Measurements from ENCODE around the gene COP1. TPM values are rescaled to one million over a fixed set of nuclear protein-coding genes. Genes with fewer than 3 reads are reported as not detected.
A peak's percentile ranks its signal among the peaks of the same experiment; 100 is the strongest.
"Not testable (repeated sequence)": the region's sequence is repeated elsewhere in the genome, so short reads cannot be mapped to it uniquely, and the experiment has no call there.

COP1 gene
- total RNA-seq (2014; rRNA removed; shearing (Covaris generic); ENCODE audit: low replicate concordance), result 71.0 and 82.2 TPM in 2 replicates

GRCh38 chr1:176206961-176207902, at the start of gene COP1:
Gene COP1, minus strand, starts transcription at chr1:176207286. Its CDS starts 308 bp downstream, at chr1:176206978.
- H4K20me1 ChIP-seq (ENCODE audit: insufficient read depth, low read depth, low read length), result peaks cover 22% of the 10 kb centered on the region; the same call in 1 of the 2 replicates
- H3K4me3 ChIP-seq (ENCODE audit: low read length), result peak within 1 kb of the TSS; percentile 91
- peaks cover 32% of the 10 kb centered on the region for H3K4me1 ChIP-seq (ENCODE audit: low read length)
- no peaks in the 10 kb centered on the region for H3K9me3 ChIP-seq (ENCODE audit: low read length)
- no peaks in the 10 kb centered on the region for H3K36me3 ChIP-seq (ENCODE audit: insufficient read depth, low read length)
- peaks cover 54% of the 10 kb centered on the region for H3K79me2 ChIP-seq (ENCODE audit: low read length)
- no peaks in the 10 kb centered on the region for H3K27me3 ChIP-seq (ENCODE audit: low read length)
- H2AFZ ChIP-seq (ENCODE audit: low read length), result 0 out of 2 replicates have a peak within 1 kb of the TSS, but pooled peaks have one; percentile 58
- DNase-seq, result peak; percentile 99
- peak within 1 kb of the TSS; percentile 89 for H3K27ac ChIP-seq (ENCODE audit: low read length)
- H3K4me2 ChIP-seq (ENCODE audit: low read depth, low read length, poor library complexity, severe bottlenecking), result peak within 1 kb of the TSS; percentile 96
- H3K9me2 ChIP-seq (replicated peaks; ENCODE audit: insufficient read depth, low read length), result no peaks in the 10 kb centered on the region
- H3K9ac ChIP-seq (ENCODE audit: low read length), result peak within 1 kb of the TSS; percentile 86

DNA sequence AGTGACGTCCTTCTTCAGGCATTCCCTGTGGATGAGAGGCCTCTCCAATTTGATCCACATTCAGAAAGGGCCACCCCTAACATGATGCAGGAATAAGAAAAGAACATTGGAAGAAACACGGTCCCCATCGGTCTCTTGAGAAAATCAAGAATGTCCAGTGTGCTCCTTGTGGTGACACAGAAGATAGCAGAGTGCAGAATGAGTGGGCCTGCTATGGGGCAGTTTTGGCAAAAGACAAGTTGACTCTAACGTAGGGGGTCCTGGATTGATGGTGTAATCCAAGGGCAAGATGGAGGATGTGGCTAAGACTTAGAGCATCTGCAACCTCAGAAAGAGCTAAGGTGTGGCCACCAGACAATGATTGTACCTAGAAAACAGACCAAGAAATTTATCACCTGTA, 45.1 kb upstream of the COP1 start:
- H3K9me3 ChIP-seq (ENCODE audit: low read length), result no peaks in the 10 kb centered on the region
- no peak overlapping the region for H3K4me3 ChIP-seq (ENCODE audit: low read length)
- H3K4me2 ChIP-seq (ENCODE audit: low read depth, low read length, poor library complexity, severe bottlenecking), result no peak overlapping the region
- H3K27ac ChIP-seq (ENCODE audit: low read length), result no peak overlapping the region
- H4K20me1 ChIP-seq (ENCODE audit: insufficient read depth, low read depth, low read length), result no peaks in the 10 kb centered on the region
- H3K4me1 ChIP-seq (ENCODE audit: low read length), result no peaks in the 10 kb centered on the region
- H2AFZ ChIP-seq (ENCODE audit: low read length), result no peak overlapping the region
- no peaks in the 10 kb centered on the region for H3K79me2 ChIP-seq (ENCODE audit: low read length)
- no peaks in the 10 kb centered on the region for H3K27me3 ChIP-seq (ENCODE audit: low read length)
- H3K36me3 ChIP-seq (ENCODE audit: insufficient read depth, low read length), result no peaks in the 10 kb centered on the region
- no peak overlapping the region for H3K9ac ChIP-seq (ENCODE audit: low read length)
- no peak for DNase-seq
- no peaks in the 10 kb centered on the region for H3K9me2 ChIP-seq (replicated peaks; ENCODE audit: insufficient read depth, low read length)

GRCh38 chr1:176244851-176245250, 37.8 kb upstream of the COP1 start:
- Histone ChIP-seq H3K9me3 (ENCODE audit: low read length) (no peaks in the 10 kb centered on the region), H3K4me1 (ENCODE audit: low read length) (no peaks in the 10 kb centered on the region), H3K9me2 (replicated peaks; ENCODE audit: insufficient read depth, low read length) (no peaks in the 10 kb centered on the region), H2AFZ (ENCODE audit: low read length) (no peak overlapping the region), H3K4me2 (ENCODE audit: low read depth, low read length, poor library complexity, severe bottlenecking) (no peak overlapping the region), H3K4me3 (ENCODE audit: low read length) (no peak overlapping the region), H3K36me3 (ENCODE audit: insufficient read depth, low read length) (no peaks in the 10 kb centered on the region), H3K27ac (ENCODE audit: low read length) (no peak overlapping the region), H3K9ac (ENCODE audit: low read length) (no peak overlapping the region), H3K79me2 (ENCODE audit: low read length) (no peaks in the 10 kb centered on the region), H3K27me3 (ENCODE audit: low read length) (no peaks in the 10 kb centered on the region), H4K20me1 (ENCODE audit: insufficient read depth, low read depth, low read length) (no peaks in the 10 kb centered on the region)
- DNase-seq, result no peak

GRCh38 chr1:176243746-176244145, 36.7 kb upstream of the COP1 start:
- DNase-seq, result no peak
- H3K9ac ChIP-seq (ENCODE audit: low read length), result no peak overlapping the region
- H3K4me3 ChIP-seq (ENCODE audit: low read length), result no peak overlapping the region
- no peak overlapping the region for H2AFZ ChIP-seq (ENCODE audit: low read length)
- H3K36me3 ChIP-seq (ENCODE audit: insufficient read depth, low read length), result no peaks in the 10 kb centered on the region
- no peaks in the 10 kb centered on the region for H3K4me1 ChIP-seq (ENCODE audit: low read length)
- H3K4me2 ChIP-seq (ENCODE audit: low read depth, low read length, poor library complexity, severe bottlenecking), result no peak overlapping the region
- H3K9me3 ChIP-seq (ENCODE audit: low read length), result no peaks in the 10 kb centered on the region
- H3K27ac ChIP-seq (ENCODE audit: low read length), result no peak overlapping the region
- H3K9me2 ChIP-seq (replicated peaks; ENCODE audit: insufficient read depth, low read length), result no peaks in the 10 kb centered on the region
- no peaks in the 10 kb centered on the region for H3K27me3 ChIP-seq (ENCODE audit: low read length)
- no peaks in the 10 kb centered on the region for H3K79me2 ChIP-seq (ENCODE audit: low read length)
- H4K20me1 ChIP-seq (ENCODE audit: insufficient read depth, low read depth, low read length), result no peaks in the 10 kb centered on the region

GRCh38 chr1:176241385-176242015, 34.4 kb upstream of the COP1 start:
- Histone ChIP-seq H2AFZ (ENCODE audit: low read length) (no peak overlapping the region), H4K20me1 (ENCODE audit: insufficient read depth, low read depth, low read length) (no peaks in the 10 kb centered on the region), H3K79me2 (ENCODE audit: low read length) (no peaks in the 10 kb centered on the region), H3K27me3 (ENCODE audit: low read length) (no peaks in the 10 kb centered on the region), H3K4me2 (ENCODE audit: low read depth, low read length, poor library complexity, severe bottlenecking) (no peak overlapping the region), H3K9ac (ENCODE audit: low read length) (no peak overlapping the region), H3K36me3 (ENCODE audit: insufficient read depth, low read length) (no peaks in the 10 kb centered on the region), H3K27ac (ENCODE audit: low read length) (no peak overlapping the region), H3K9me2 (replicated peaks; ENCODE audit: insufficient read depth, low read length) (no peaks in the 10 kb centered on the region), H3K4me1 (ENCODE audit: low read length) (no peaks in the 10 kb centered on the region), H3K4me3 (ENCODE audit: low read length) (no peak overlapping the region), H3K9me3 (ENCODE audit: low read length) (no peaks in the 10 kb centered on the region)
- no peak for DNase-seq

DNA sequence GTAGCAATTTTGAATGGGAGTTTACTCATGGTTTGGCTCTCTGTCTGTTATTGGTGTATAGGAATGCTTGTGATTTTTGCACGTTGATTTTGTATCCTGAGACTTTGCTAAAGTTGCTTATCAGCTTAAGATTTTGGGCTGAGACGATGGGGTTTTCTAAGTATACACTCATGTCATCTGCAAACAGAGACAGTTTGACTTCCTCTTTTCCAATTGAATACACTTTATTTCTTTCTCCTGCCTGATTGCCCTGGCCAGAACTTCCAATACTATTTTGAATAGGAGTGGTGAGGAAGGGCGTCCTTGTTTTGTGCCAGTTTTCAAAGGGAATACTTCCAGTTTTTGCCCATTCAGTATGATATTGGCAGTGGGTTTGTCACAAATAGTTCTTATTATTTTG, 26.6 kb upstream of the COP1 start:
- not testable (repeated sequence) for H3K9me2 ChIP-seq (replicated peaks; ENCODE audit: insufficient read depth, low read length); DNase-seq

DNA sequence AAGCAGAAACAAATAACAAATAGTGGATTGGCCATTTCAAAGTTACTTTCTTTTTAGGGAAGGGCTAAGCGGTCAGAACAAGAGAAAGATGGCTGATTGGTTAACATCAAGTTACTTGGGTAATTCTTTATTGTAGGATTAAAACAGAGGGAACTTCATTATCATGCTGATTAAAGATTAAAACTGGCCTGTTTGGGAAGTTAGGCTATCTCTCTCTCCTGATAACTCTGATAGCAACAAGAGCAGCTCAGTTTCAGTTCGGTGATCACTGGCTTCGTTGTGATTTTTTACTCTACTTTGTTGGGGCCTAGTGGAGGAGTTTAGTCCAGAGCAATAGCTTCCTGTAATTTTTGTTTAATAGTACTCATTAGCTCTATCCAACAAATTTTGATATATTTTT, 20.5 kb upstream of the COP1 start:
- Histone ChIP-seq H2AFZ (ENCODE audit: low read length) (no peak overlapping the region), H3K4me2 (ENCODE audit: low read depth, low read length, poor library complexity, severe bottlenecking) (no peak overlapping the region), H3K4me1 (ENCODE audit: low read length) (no peaks in the 10 kb centered on the region)

More for the DNA sequence above, 26.6 kb upstream of the COP1 start:
- not testable (repeated sequence) for H3K9me3 ChIP-seq (ENCODE audit: low read length); H3K4me1 ChIP-seq (ENCODE audit: low read length); H4K20me1 ChIP-seq (ENCODE audit: insufficient read depth, low read depth, low read length); H3K79me2 ChIP-seq (ENCODE audit: low read length); H3K9ac ChIP-seq (ENCODE audit: low read length); H2AFZ ChIP-seq (ENCODE audit: low read length); H3K4me2 ChIP-seq (ENCODE audit: low read depth, low read length, poor library complexity, severe bottlenecking); H3K27me3 ChIP-seq (ENCODE audit: low read length); H3K27ac ChIP-seq (ENCODE audit: low read length); H3K4me3 ChIP-seq (ENCODE audit: low read length); H3K36me3 ChIP-seq (ENCODE audit: insufficient read depth, low read length)

DNA sequence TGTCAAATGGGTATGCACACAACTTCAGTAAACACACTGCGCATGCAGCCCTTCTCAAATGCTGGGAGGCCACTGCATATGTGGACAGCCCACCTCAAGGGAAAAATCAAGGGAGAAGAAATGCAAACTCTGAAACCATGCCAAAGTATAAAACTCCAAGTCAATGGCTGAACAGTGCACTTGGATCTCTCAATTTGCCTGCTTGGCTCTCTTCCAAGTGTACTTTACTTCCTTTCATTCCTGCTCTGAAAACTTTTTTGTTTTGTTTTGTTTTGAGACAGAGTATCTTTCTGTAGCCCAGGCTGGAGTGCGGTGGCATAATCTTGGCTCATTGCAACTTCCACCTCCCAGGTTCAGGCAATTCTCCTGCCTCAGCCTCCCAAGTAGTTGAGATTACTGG, 18.8 kb upstream of the COP1 start:
- no peak for DNase-seq
- no peaks in the 10 kb centered on the region for H3K79me2 ChIP-seq (ENCODE audit: low read length)
- no peak overlapping the region for H3K4me2 ChIP-seq (ENCODE audit: low read depth, low read length, poor library complexity, severe bottlenecking)
- H3K9me3 ChIP-seq (ENCODE audit: low read length), result no peaks in the 10 kb centered on the region
- no peak overlapping the region for H2AFZ ChIP-seq (ENCODE audit: low read length)
- H3K4me3 ChIP-seq (ENCODE audit: low read length), result no peak overlapping the region
- H3K9me2 ChIP-seq (replicated peaks; ENCODE audit: insufficient read depth, low read length), result no peaks in the 10 kb centered on the region
- no peaks in the 10 kb centered on the region for H3K4me1 ChIP-seq (ENCODE audit: low read length)
- no peaks in the 10 kb centered on the region for H3K36me3 ChIP-seq (ENCODE audit: insufficient read depth, low read length)
- H4K20me1 ChIP-seq (ENCODE audit: insufficient read depth, low read depth, low read length), result no peaks in the 10 kb centered on the region
- no peak overlapping the region for H3K9ac ChIP-seq (ENCODE audit: low read length)
- no peaks in the 10 kb centered on the region for H3K27me3 ChIP-seq (ENCODE audit: low read length)
- no peak overlapping the region for H3K27ac ChIP-seq (ENCODE audit: low read length)

More for the DNA sequence above, 20.5 kb upstream of the COP1 start:
- H3K36me3 ChIP-seq (ENCODE audit: insufficient read depth, low read length), result no peaks in the 10 kb centered on the region
- no peaks in the 10 kb centered on the region for H4K20me1 ChIP-seq (ENCODE audit: insufficient read depth, low read depth, low read length)
- DNase-seq, result no peak
- H3K27me3 ChIP-seq (ENCODE audit: low read length), result no peaks in the 10 kb centered on the region
- no peaks in the 10 kb centered on the region for H3K9me2 ChIP-seq (replicated peaks; ENCODE audit: insufficient read depth, low read length)
- no peaks in the 10 kb centered on the region for H3K9me3 ChIP-seq (ENCODE audit: low read length)
- no peak overlapping the region for H3K27ac ChIP-seq (ENCODE audit: low read length)
- no peak overlapping the region for H3K9ac ChIP-seq (ENCODE audit: low read length)
- H3K79me2 ChIP-seq (ENCODE audit: low read length), result no peaks in the 10 kb centered on the region
- H3K4me3 ChIP-seq (ENCODE audit: low read length), result no peak overlapping the region

Measured in Karpas-422 (cell line).